ENCODE data around the gene CADM1.

- TF ChIP-seq CTCF (conservative IDR thresholded peaks at IDR 0.05 in 1 of 2, IDR thresholded peaks at IDR 0.05 in 1 of 2; ENCODE audit: extremely low read depth in 1 of 2, insufficient read depth in 1 of 2, low read depth in 1 of 2, low read length in 2 of 2) (no peak), EZH2 (IDR thresholded peaks at IDR 0.05; ENCODE audit: borderline replicate concordance, low read length) (no peak)
These were observed 48.0 kb upstream of the CADM1 start for GRCh38 chr11:115552151-115552772.
